Measurements from ENCODE around the gene DISC1.
"Not testable (repeated sequence)": the region's sequence is repeated elsewhere in the genome, so short reads cannot be mapped to it uniquely, and the experiment has no call there.

DISC1 gene

DNA sequence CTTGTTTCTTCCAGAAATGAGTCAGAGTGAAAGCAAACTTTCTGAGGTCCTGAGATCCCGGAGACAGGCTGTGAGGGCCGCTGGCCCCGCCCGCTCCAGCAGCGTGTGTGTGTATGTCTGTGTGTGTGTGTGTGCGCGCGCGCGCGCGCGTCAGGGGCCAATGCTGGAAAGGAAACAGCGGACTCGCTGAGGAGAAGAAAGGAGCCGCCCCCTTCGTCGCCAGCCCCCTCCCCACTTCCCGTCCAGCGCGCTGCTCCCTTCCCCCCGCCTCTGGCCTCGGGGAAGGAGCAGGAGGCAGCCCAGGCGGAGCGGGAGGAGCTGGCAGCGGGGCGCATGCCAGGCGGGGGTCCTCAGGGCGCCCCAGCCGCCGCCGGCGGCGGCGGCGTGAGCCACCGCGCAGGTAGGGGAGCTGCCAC, at the start of gene DISC1:
DISC1 (plus strand) TSS at position 256 of the 416 bp plus-strand sequence; CDS start at position 334, 78 bp downstream.
- DNase-seq, result peak; percentile 48 to 65

DNA sequence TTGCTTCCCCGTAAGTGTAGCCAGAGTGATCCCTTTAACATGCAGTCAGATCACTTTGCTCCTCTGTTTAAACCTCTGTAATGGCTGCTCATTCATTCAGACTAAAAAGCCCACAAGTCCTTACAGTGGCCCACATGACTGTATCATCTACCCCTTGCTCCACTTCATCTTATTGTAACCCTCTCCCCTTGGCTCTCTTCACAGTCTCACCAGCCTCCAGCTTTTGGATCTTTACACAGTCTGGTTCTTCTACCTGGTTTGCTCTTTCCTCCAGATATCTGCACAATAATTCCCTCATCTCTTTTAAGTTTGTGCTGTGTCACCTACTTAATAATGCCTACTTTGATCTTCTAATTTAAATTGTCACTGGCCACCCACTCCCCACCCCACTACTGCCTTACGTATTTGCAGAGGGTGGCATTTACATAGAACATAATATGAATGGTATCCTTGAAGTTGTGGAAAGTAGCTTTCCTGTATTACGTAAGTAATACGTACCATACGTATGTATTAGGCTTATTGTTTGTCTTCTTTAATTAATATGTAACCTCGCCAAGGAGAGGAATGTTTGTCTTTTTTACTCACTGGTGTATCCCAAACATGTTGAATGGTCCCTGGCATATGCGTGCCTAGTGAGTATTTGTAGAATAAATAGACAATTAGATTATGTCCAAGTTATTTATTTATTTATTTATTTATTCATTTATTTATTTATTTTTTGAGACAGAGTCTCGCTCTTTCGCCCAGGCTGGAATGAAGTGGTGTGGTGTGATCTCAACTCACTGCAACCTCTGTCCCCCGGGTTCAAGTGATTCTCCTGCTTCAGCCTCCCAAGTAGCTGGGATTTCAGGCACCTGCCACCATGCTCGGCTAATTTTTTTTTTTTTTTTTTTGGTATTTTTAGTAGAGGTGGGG, 49.5 kb upstream of the DISC1 start:
- DNase-seq, result no peak

DNA sequence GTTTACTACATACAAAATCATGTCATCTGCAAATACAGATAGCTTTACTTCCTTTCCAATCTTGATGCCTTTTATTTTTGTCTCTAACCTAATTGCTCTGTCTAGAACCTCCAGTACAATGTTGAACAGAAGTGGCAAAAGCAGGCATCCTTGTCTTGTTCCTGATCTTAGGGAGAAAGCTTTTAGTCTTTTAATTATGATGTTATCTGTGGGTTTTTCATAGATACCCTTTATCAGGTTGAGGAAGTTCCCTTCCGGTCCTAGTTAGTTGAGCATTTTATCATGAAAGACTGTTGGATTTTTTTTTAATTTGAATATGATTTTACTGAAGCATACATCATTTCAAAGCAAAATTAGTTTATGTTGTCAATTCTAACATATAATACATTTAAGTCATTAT, 45.7 kb upstream of the DISC1 start:
- DNase-seq, result no peak

DNA sequence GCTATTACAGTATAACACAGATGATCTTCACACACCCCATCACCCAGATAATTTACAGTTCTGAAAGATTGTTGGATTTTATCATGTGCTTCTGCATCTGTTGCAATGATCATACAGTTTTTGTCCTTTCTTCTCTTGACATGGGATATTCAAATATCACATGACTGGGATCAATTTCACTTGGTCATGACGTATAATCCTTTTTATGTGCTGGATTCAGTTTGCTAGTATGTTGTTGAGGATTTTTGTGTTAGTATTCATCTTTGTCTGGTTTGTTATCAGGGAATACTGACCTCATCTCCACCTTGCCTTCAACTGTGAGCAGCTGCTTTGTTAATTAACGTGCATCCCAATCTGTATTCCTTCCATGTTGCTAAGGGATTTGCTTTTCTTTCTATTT, 44.7 kb upstream of the DISC1 start:
- DNase-seq, result no peak

DNA sequence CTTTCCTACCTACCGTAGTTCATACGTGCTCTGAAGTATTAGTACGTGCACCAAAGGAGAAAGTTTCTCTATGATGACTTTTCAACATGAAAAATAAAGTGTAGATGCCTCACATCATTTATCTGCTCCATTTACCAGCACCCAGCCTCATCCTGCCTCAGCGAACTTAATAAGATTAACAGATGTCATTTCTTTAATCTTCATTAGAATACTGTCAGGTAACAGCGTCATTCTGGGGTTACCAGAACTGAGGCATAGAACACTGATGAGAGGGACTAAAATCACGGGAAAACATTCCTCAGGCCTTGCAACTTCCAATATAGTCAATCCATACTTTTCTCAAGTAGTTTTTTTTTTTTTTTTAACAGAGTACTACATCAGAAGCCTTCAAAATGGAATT, 43.2 kb upstream of the DISC1 start:
- DNase-seq, result no peak

DNA sequence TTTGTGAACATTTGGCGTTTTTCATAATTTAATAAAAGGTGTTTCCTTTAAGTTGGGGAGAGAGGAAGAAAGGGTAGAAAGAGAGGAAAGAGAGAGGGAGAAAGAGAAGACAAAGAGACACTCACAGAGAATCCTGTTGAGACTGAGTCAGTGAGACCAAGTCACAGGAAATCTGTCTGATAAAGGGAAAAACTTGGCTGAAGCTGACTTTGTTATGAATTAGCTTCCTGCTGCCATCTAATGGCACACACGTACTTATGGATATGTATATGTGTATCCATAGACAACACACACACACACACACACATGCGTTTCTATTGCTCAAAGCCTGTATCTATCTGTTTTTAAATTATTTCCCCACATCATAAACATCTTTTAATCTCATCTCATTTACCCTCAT, 42.5 kb upstream of the DISC1 start:
- DNase-seq, result no peak

DNA sequence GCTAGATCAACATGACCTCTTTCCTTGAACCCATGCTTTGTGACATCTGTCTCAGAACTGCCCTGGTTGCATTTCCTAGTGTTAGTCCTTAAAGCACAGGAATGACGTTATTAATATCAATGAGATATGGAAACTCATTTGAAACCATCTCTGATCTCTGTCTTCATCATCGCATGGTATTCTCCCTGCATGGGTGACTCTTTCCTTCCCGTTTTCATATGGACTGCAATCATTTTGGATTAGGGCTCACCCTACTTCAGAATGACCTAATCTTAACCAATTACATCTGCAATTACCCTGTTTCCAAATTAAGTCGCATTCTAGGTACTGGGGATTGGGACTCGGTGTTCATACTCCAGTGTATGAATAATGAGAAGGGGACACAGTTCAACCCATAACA, 41.7 kb upstream of the DISC1 start:
- DNase-seq, result no peak

DNA sequence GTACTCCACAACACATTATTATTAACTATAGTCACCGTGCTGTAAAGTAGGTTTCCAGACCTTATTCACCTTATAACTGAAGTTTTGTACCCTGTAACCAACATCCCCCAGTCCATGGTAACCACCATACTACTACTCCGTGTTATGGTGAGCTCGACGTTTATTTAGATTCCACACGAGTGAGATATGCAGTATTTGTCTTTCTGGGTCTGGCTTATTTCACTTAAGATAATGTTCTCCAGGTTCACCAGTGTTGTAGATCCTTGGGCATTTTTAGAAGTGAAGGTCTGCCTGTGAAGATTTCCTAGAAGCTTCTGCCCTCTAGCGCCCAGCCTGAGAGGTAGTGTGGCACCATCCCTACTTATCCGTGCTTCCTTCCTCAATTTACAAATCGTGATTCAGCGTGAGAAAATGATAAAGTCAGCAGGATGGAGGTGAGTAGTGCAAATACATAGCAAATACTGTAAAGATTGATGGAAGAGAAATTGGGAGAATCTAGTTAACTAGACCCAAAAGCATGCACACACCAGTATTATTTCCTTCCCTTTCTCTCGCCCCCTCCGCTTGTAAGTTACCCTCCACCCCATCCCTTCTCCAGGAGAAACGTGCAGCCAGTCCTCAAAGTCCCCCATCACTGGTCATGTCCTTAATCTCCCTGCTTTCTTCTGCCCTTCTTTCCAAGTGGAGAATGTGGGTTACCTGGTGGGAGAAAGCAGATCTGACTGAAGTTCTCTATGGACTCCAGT, 36.0 kb upstream of the DISC1 start:
- peak; percentile 13 to 41 for DNase-seq

DNA sequence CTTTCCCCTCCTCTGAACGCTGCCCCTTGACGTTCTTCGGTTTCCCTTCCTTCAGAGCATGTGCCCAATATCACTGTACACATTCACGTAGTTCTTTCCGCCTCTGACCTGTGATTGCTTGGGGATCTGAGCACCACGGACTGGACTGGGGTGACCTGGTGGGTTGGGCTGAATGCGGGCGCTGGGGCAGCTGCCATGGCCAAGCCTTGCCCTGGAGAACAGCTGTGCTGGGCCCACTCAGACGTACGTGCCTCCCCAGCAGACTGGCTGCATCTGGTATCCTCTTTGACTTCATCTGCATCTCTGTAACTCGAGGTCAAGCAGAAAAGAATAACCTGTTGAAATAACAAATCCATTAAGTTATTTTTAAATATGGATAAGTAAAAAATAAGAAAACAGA, 35.1 kb upstream of the DISC1 start:
- no peak for DNase-seq

DNA sequence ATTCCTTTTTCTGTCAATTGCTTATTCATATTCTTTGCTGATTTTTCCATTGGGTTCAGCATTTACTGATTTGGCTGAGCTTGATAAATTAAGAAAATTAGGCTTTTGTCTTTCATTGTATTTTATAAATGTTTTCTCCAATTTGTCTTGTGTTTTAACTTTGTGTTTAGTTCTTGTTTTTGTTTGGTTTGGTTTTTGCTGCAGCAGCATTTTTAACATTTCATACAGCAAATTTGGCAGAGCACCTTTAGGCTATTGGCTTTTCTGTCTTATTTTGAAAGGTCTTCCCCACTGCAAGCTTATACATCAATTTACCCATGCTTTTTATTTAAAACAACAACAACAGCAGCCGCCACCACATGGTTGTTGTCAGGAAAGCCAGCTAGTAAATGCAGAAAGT, 33.8 kb upstream of the DISC1 start:
- no peak for DNase-seq

DNA sequence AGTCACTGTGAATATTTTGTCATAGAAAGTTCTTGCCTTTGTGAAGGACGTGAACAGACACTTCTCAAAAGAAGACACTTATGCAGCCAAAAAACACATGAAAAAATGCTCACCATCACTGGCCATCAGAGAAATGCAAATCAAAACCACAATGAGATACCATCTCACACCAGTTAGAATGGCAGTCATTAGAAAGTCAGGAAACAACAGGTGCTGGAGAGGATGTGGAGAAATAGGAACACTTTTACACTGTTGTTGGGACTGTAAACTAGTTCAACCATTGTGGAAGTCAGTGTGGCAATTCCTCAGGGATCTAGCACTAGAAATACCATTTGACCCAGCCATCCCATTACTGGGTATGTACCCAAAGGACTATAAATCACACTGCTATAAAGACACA, 33.3 kb upstream of the DISC1 start:
- not testable (repeated sequence) for DNase-seq

DNA sequence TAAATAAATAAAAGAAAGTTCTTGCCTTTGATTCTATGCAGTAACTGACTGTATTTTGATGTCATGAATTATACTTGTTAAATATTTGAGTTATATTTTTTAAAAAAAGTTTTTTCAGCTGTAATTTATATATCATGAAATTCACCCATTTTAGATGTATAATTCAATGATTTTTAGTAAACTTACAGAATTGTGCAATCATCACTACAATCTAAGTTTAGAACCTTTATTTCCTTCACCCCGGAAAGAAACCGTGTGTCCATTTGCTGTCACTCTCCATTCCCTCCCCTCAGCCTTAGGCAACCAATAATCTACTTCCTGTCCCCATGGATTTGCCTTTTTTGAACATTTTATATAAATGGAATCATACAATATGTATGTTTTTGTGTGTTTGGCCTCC, 32.5 kb upstream of the DISC1 start:
- no peak for DNase-seq

DNA sequence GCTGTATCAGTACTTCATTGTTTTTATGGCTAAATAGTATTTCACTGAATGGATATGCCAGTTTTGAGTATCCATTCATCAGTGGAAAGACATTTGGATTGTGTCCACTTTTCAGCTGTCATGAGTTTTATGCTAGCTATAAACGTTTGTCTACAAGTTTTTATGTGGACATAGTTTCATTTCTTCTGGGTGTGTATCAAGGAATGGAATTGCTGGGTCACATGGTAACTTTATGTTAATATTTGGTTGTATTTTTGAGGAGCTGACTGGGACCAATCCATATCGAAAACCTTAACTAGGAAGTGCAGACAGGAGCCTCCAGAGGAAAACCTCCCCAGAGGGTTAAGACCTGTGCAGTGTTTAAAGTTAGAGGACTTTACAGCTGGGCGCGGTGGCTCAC, 31.8 kb upstream of the DISC1 start:
- DNase-seq, result no peak

DNA sequence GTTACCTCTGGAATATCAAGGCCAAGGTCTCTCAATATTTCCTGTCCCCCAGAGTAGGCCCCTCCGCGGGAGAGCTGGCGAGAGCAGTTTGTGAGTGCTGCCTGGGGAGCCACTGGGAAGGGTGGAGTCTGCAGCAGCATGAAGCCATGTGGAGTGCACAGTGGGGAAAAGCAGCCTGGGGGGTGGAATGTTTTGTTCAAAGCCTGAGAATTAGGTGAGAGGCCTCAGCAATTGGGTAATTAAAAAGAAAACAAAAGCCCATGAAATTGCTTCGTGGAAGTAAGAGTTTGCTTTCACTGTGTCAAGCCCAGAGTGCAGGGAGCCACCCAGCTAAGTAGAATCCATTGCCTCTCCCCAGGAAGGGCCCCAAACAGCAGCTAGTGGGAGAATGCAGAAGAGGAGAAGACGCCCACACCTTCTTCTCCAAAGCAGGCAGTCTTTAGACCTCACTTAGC, 30.2 kb upstream of the DISC1 start:
- DNase-seq, result no peak

DNA sequence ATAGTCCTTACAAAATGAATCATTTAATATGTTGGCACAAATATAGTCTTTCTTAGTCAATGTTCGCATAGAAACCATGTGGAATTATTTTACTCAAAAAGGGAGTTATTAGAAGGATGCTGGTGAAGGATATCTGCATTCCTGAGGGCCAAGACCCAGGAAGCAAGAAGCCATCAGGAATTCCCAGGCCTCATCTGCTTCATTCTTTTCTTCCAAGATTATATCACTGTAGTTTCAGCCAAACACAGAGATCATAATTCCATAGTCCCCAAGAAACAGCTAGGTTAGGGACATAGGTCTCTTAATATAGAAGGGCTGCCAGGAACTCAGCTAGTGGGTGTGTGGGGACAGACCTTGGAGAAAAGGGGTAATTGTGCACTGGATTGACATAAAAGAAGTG, 28.6 kb upstream of the DISC1 start:
- no peak for DNase-seq

DNA sequence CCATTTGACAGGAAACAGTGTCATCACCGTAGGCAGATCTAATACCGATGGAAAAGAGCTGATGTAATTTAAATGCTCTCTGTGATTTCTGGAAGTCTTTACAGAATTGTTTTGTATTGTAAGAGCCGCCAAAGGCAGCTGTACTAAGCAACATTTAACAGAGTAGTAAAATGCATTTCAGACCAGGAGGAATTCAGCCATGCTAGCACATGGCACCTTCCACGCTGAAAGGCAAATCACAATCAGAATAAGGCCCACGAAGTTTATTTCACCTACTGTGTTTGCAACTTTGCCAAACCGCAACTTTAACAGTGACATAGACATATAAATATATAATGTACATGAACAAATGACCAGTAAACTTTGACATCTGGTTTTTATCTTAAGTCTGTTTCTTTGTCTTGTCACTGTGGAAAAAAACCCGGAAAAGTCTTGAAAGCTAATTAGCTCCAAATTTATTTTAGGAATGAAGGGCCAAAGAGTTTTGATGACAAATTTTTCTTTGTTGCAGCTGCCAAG, 26.1 kb upstream of the DISC1 start:
- DNase-seq, result no peak

DNA sequence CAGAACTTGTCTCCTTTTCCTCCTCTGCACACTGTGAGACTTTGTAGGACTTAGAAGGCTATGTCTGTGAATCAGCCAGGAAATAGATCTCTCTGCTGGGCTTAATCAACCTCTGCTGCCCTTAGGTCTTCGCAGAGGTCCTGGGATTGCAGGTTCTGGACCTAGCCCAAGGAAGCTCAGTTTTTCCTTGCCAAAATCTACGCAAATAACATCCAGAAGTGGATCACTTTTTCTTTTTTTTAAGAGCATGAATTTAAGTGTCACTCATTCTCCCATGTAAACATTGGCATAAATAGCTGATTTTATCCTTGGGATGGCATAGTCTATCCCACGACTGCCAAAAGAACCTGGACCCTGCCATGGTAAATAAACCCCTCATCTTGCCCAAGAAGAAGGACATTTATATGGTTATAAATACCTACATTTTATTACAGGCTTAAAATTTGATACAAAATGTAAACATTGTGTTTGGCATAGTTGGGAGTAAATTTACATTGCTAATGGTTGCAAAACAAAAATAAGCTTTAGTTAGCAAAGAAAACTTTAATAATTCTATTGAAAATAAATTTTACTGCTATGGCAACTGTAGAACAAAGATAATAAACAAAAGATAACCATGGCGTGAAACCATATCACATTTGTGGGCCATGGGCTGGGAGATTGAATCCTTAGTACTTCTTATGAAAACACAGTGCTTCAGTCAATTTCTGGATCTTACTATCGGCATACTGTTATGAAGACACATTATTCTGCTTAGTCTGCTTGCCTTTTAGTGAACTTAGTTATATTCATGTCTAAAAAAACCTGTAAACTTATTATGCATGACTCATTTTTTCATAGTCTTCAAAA, 24.5 kb upstream of the DISC1 start:
- no peak for DNase-seq

DNA sequence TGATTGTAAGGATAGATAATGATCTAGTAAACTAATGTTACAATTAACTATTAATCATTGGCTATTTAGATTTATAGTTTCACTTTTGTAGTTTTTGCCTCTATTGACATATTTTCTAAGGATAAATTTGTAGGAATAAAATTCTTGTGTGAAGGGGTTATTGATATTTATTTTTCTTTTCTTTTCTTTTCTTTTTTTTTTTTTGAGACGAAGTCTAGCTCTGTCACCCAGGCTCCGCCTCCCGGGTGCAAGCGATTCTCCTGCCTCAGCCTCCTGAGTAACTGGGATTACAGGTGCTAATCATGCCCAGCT, 24.0 kb upstream of the DISC1 start:
- DNase-seq, result no peak

DNA sequence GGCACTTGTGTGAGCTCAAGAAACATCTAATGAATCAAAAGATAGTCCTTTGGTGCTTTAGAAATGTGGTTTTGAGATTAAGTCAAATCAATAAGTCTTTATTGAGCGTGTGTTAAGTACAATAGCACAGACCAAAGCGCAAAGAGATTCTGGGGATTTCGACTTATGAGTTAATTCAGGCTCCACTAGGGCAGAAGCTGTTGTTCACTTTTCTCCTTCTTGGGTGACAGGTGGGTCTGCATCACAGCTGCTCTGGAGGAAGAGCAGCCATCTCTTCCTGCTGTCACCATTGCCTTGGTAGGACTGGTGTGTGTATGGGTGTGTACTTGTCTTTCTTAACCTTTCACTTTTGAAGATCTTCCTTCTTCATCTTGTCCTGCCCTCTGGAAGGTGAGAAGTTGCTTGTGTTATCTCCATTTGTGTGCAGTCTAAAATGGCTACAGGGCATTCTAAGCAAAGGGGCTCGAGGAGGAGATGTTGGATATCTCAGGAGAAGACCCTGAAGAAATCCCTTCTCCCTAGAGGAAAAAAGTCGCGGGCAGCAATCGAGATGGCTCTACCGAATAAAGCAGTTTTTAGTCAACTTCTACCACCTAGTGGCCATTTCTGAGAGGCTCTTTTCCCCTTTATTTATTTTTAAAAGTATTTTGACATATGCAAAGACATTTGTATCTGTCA, 22.9 kb upstream of the DISC1 start:
- DNase-seq, result peak; percentile 29 to 39

DNA sequence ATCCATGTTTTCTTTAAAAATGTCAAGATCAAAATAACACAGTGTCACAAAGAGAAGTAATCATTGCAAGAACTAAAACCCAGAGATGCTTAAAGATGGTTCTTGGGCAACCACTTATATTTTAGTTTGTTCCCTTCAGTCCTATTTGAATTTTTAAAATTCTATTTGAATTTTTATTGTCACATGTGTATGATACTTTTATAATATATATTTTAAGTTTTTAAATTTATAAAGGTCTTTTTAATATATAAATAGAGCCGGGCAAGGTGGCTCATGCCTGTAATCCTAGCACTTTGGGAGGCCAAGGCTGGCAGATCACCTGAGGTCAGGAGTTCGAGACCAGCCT, 22.3 kb upstream of the DISC1 start:
- no peak for DNase-seq

DNA sequence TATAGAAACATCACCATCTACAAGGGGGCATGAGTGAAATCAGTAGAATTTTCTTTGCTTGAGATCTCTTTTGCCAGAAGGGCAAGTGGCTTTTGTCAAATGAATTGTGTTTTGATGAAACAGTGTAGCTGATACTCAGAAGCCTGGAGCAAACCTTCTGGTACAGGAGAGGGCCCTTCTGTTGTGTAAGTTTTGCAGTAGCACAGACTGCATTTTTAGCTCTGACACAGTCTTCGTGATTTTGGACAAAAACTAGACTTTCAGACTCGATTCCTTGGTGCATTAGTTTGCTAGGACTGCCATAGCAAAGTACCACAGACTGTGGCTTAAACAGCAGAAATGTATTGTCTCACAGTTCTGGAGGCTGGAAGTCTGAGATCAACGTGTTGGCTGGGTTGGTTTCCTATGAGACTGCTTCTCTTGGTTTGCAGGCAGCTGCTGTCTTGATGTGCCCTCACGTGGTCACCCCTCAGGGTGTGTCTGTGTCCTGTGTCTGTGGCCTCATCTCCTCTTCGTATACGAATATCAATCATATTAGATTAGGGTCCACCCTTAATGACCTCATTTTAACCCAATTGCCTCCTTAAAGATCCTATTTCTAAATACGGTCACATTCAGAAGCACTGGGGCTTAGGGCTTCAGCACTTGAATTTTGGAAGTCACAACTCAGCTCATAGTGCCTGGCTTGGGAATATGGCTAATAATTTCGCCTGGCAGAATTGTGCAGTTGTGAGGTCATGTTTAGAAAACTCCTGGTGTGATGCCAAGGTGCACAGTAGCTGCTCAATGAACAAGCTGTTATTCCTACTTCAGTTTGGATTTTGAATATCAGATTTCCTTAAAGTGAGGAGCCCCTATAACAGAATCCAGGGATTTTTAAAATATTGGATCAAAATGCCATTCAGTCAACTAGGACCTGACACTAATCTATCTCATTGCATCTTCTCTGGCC, 21.2 kb upstream of the DISC1 start:
- DNase-seq, result no peak

All from activated CD4-positive, alpha-beta T cell treated with anti-CD3 and anti-CD28 coated beads for 4 hours (primary cell).